HepG2 (cell line): ENCODE data around the gene SMG7. TPM values are rescaled to one million over a fixed set of nuclear protein-coding genes. Genes with fewer than 3 reads are reported as not detected.
A peak's percentile ranks its signal among the peaks of the same experiment; 100 is the strongest.

ENCODE experiments used
- ATAC-seq: fragments of 200-7000 bp; cut with Tn5 transposase; 3 replicates; pipeline ENCODE4 v1.9.1; 2020; ENCODE audit warnings: mild to moderate bottlenecking, moderate library complexity
- BruUV-seq: library from RNA; stranded (reverse); fragments of 400-500 nt; replicated peaks from 2 replicates; lab custom pipeline; 2021; lab: Mats Ljungman, UMichigan
- CTCF ChIA-PET: fragments of 300-600 bp; formaldehyde crosslinking; extraction: SDS; loops from one replicate; lab custom pipeline; 2021; ENCODE audit warnings: low total read pairs, inconsistent platforms, low intra/inter-chr PET ratio; lab: Yijun Ruan, JAX
- POLR2A ChIA-PET: fragments of 350-600 bp; sonication (Branson Sonifier 250); formaldehyde crosslinking; loops from one replicate; lab custom pipeline; 2020; ENCODE audit warnings: antibody characterized with exemption, inconsistent platforms; lab: Yijun Ruan, JAX
- DNase-seq: peaks from one replicate; pipeline ENCODE4 v3.0.0-alpha.2; 2015; ENCODE audit warnings: low spot score
- FAIRE-seq: peaks from 3 replicates; lab custom pipeline; 2011; peaks lifted over from hg19 to GRCh38; lab: Jason Lieb, UNC
- H2AFZ ChIP-seq: one replicate; pipeline ENCODE4 v1.6.1; 2011; ENCODE audit warnings: low read length, inconsistent platforms
- H3K27ac ChIP-seq: fragments of 300-600 bp; 3 replicates; pipeline ENCODE4 v1.8.0; 2011; ENCODE audit warnings: mixed run types, mild to moderate bottlenecking, mixed read lengths, low read length, inconsistent platforms; ENCODE audit not compliant: insufficient read depth; ENCODE audit errors: extremely low read length
- H3K27me3 ChIP-seq, 2 experiments: fragments of 200-600 bp in 1 of 2; 2 replicates in 1 of 2; 3 replicates in 1 of 2; pipeline versions ENCODE4 v1.6.0 to v1.8.0; 2011; ENCODE audit warnings: low read length in 2 of 2, mild to moderate bottlenecking in 2 of 2, moderate library complexity in 2 of 2, inconsistent platforms in 1 of 2; ENCODE audit not compliant: insufficient read depth in 2 of 2, control insufficient read depth in 1 of 2
- H3K36me3 ChIP-seq, 2 experiments: fragments of 200-600 bp in 1 of 2; replicated peaks in 1 of 2; 2 replicates in 1 of 2; 3 replicates in 1 of 2; pipeline versions ENCODE4 v1.5.1 to v1.8.0; 2011; ENCODE audit warnings: low read length in 2 of 2, inconsistent platforms in 1 of 2; ENCODE audit not compliant: insufficient read depth in 2 of 2, control insufficient read depth in 1 of 2
- H3K4me1 ChIP-seq: 2 replicates; pipeline ENCODE4 v1.5.1; 2012; ENCODE audit warnings: low read length, inconsistent platforms; ENCODE audit not compliant: insufficient read depth
- H3K4me2 ChIP-seq: 2 replicates; pipeline ENCODE4 v1.6.0; 2011; ENCODE audit warnings: low read depth, low read length, inconsistent platforms
- H3K4me3 ChIP-seq, 3 experiments: fragments of 200-600 bp in 1 of 3; sonication (generic), shearing (Covaris generic) in 1 of 3; replicated peaks in 1 of 3; 2 replicates each; pipeline ENCODE4 v1.5.1; 2011 to 2016; ENCODE audit warnings: low read length in 3 of 3, inconsistent platforms in 2 of 3, low read depth in 2 of 3, mild to moderate bottlenecking in 2 of 3, control low read depth in 1 of 3, mixed read lengths in 1 of 3; ENCODE audit not compliant: insufficient read depth in 1 of 3
- H3K79me2 ChIP-seq: one replicate; pipeline ENCODE4 v1.6.1; 2011; ENCODE audit warnings: low read length, inconsistent platforms; ENCODE audit not compliant: insufficient read depth
- H3K9ac ChIP-seq: 2 replicates; pipeline ENCODE4 v1.6.0; 2011; ENCODE audit warnings: mild to moderate bottlenecking, low read depth, low read length, inconsistent platforms; ENCODE audit not compliant: insufficient read depth
- H3K9me3 ChIP-seq: 2 replicates; pipeline ENCODE4 v1.5.1; 2012; ENCODE audit warnings: mild to moderate bottlenecking, low read length
- H4K20me1 ChIP-seq: 2 replicates; pipeline ENCODE4 v1.6.0; 2011; ENCODE audit warnings: inconsistent platforms, mild to moderate bottlenecking, low read length, moderate library complexity; ENCODE audit not compliant: insufficient read depth
- AGO1 ChIP-seq: fragments of 200-400 bp; formaldehyde crosslinking; IDR thresholded peaks from 2 replicates; pipeline ENCODE4 v1.6.1; 2017; ENCODE audit warnings: mild to moderate bottlenecking, low read depth, low read length, moderate library complexity; ENCODE audit not compliant: poor library complexity, severe bottlenecking
- EHMT2 ChIP-seq: fragments of 200-600 bp; sonication (generic); IDR thresholded peaks from 2 replicates; pipeline ENCODE4 v1.7.0; 2017; ENCODE audit warnings: antibody characterized with exemption, low read depth, low read length, borderline replicate concordance
- ELF3 ChIP-seq: IDR thresholded peaks from 2 replicates; pipeline ENCODE4 v1.6.1; 2016; ENCODE audit warnings: missing genetic modification reagents, missing compliant biosample characterization
- ETV5 ChIP-seq: IDR thresholded peaks from 2 replicates; pipeline ENCODE4 v1.6.1; 2018; ENCODE audit warnings: missing biosample characterization, missing genetic modification reagents, inconsistent platforms, borderline replicate concordance
- MLLT10 ChIP-seq: sonication (generic); formaldehyde crosslinking; IDR thresholded peaks from 2 replicates; pipeline ENCODE4 v1.4.0; 2020; ENCODE audit warnings: missing genetic modification reagents
- SOX5 ChIP-seq: IDR thresholded peaks from 2 replicates; pipeline ENCODE4 v1.6.1; 2016; ENCODE audit warnings: borderline replicate concordance
- SP4 ChIP-seq: sonication (generic); formaldehyde crosslinking; IDR thresholded peaks from 2 replicates; pipeline ENCODE4 v1.8.1; 2023; ENCODE audit warnings: mild to moderate bottlenecking, missing genetic modification reagents
- ZFX ChIP-seq: sonication (generic); formaldehyde crosslinking; IDR thresholded peaks from 2 replicates; pipeline ENCODE4 v1.4.0; 2020; ENCODE audit warnings: mild to moderate bottlenecking, low read depth, missing genetic modification reagents, moderate library complexity
- ZFY ChIP-seq: sonication (generic); formaldehyde crosslinking; IDR thresholded peaks from 2 replicates; pipeline ENCODE4 v1.4.0; 2020; ENCODE audit warnings: missing genetic modification reagents
- ZNF136 ChIP-seq: sonication (generic); formaldehyde crosslinking; IDR thresholded peaks from 2 replicates; pipeline ENCODE4 v1.8.1; 2022; ENCODE audit warnings: low read depth, mild to moderate bottlenecking, moderate library complexity, missing genetic modification reagents
- ZNF205 ChIP-seq: IDR thresholded peaks from 2 replicates; pipeline ENCODE4 v1.6.1; 2018; ENCODE audit warnings: missing biosample characterization, missing genetic modification reagents
- ZNF431 ChIP-seq: sonication (generic); formaldehyde crosslinking; IDR thresholded peaks from 2 replicates; pipeline ENCODE4 v1.9.0; 2022; ENCODE audit warnings: missing genetic modification reagents, low read depth, mild to moderate bottlenecking, borderline replicate concordance
- ZNF746 ChIP-seq: sonication (generic); formaldehyde crosslinking; IDR thresholded peaks from 2 replicates; pipeline ENCODE4 v1.8.0; 2022; ENCODE audit warnings: mild to moderate bottlenecking, missing genetic modification reagents
- ZSCAN31 ChIP-seq: sonication (generic); formaldehyde crosslinking; IDR thresholded peaks from 2 replicates; pipeline ENCODE4 v1.5.0; 2020; ENCODE audit warnings: low read depth, mild to moderate bottlenecking, missing genetic modification reagents
- WGBS: methylation state at CpG from one replicate; pipeline ENCODE4 v1.1.6; 2017; ENCODE audit warnings: low lambda C conversion rate; 5-methylcytosine and 5-hydroxymethylcytosine counted together
- in situ Hi-C: cut with HindIII; loops from 2 replicates; pipeline ENCODE4 v1.10.0; 2017; ENCODE audit warnings: low pct_unique_long_range_greater_than_20kb; ENCODE audit not compliant: extremely low pct_ligation_motif_present
- intact Hi-C: fragments of 100-400 bp; cut with micrococcal nuclease; formaldehyde crosslinking; loops from one replicate; pipeline ENCODE4 v1.10.0; 2022; ENCODE audit not compliant: unreplicated experiment
- polyA plus RNA-seq, 8 experiments: library from polyadenylated mRNA; depleted of rRNA in 3 of 8; stranded (reverse) in 7 of 8; unstranded in 1 of 8; fragments of >200 nt; fragmentation: Illumina TruSeq in 4 of 8; extraction: Trizol in 4 of 8; gene quantifications; 2 replicates each; pipeline versions ENCODE4 v1.2.1 to v1.2.3, GENCODE V29; 2011 to 2016; ENCODE audit warnings: low read depth in 4 of 8, missing spikeins in 1 of 8, mixed read lengths in 1 of 8; ENCODE audit not compliant: insufficient read depth in 1 of 8
- total RNA-seq, 5 experiments: library from RNA; depleted of rRNA; stranded (reverse); fragments of >200 nt; fragmentation: Illumina TruSeq; extraction: Trizol; gene quantifications; 2 replicates each; pipeline ENCODE4 v1.2.3, GENCODE V29; 2016; ENCODE audit warnings: low read depth in 1 of 5
- TF ChIP-seq, protein P1 (sequence below): sonication (generic); formaldehyde crosslinking; IDR thresholded peaks from 2 replicates; pipeline ENCODE4 v1.8.1; 2023; ENCODE audit warnings: mild to moderate bottlenecking, inconsistent platforms, moderate library complexity, missing genetic modification reagents, borderline replicate concordance
- TF ChIP-seq, protein P2 (sequence below): sonication (generic); formaldehyde crosslinking; IDR thresholded peaks from 2 replicates; pipeline ENCODE4 v1.4.0; 2020; ENCODE audit warnings: missing genetic modification reagents
- TF ChIP-seq, protein P3 (sequence below): sonication (generic); formaldehyde crosslinking; IDR thresholded peaks from 2 replicates; pipeline ENCODE4 v1.4.0; 2020; ENCODE audit warnings: low read depth, missing genetic modification reagents

Gene SMG7
- total and polyA plus RNA-seq, 2 of the 13 experiments (the other 11 are each of a cell fraction or from before 2014, with no cell fraction given), result 14.9 to 27.9 TPM

DNA sequence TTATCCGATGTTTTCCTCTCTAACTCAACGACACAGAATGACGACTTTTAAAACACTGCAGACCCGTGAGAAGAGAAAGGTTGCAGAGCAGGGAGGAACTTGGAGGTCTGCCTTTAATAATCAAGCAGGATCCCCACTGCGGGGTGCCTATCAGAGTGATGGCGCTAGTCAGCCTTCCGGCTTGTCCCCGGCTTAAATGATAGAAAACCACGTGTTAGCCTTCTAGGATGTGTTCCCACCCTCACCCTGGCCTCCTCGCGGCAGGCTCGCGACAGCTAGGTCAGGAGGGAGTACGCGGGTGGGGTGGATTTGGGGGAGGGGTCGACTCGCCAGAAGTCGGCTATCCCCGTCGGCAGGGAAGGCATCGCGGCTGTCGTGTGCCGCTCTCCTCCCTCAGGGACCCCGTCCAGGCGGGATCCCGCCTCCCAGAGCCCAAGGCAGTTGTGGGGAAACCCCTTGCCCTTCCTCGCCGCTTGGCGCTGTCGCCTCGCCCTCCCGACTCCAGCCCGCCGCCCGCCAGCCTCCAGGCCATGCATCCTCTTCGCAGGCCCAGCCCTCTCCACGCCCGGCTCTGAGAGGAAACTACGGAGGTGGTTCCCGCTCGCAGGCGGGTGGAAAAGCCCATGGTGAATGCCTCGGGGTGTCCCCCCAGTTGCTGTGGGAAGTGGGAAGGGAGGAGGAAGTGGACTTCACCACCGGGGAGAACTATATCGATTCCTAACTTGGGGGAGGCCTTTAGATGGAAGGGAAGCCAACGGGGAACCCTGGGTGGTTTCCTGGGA lies 1.1 kb upstream of the SMG7 start:
- in situ Hi-C loops, result loop anchor here (5.0 kb wide), 1 partner anchor 151 kb away; no protein-coding TSS in a partner anchor
- no peak for FAIRE-seq
- Histone ChIP-seq H3K27ac (peak overlapping the region; percentile 100), H3K4me2 (peak overlapping the region; percentile 87), H3K9me3 (no peaks in the 10 kb centered on the region), H3K36me3 (no peaks in the 10 kb centered on the region), H3K4me1 (peaks cover 54% of the 10 kb centered on the region), H2AFZ (peak overlapping the region; percentile 68), H3K9ac (peak overlapping the region; percentile 100), H3K27me3 (no peaks in the 10 kb centered on the region; a peak in 1 of 5 replicates), H3K79me2 (peaks cover 36% of the 10 kb centered on the region), H3K4me3 (peak overlapping the region; percentile 80 to 99 (median 87)), H4K20me1 (0 out of 2 replicates have a peak, but pooled peaks cover 4% of the 10 kb centered on the region)
- WGBS, result under 1% methylated on average over 33 of the region's 47 CpGs
- peak; percentile 58 for DNase-seq
- CTCF ChIA-PET, result interaction anchor here (0.7 to 1.5 kb wide), 2 partner anchors 72 to 152 kb away, joined by 3 to 11 read pairs; no protein-coding TSS in a partner anchor
- POLR2A ChIA-PET, result interaction anchor here (0.6 kb wide), 1 partner anchor 164 kb away, joined by 5 read pairs; no protein-coding TSS in a partner anchor
- intact Hi-C loops, result loop anchor here (1.0 to 5.0 kb wide), 4 partner anchors 72 to 580 kb away; partner anchors contain the start of genes ARPC5 and TSEN15
- ATAC-seq, result peak; percentile 46
- no TSS peak for BruUV-seq
- no peak for TF ChIP-seq SOX5
- TF ChIP-seq ZNF136 (CRISPR knock-in tag), result no peak
- TF ChIP-seq ZSCAN31 (CRISPR knock-in tag), result no peak
- TF ChIP-seq ZNF205 (CRISPR knock-in tag), result peak; percentile 91
- TF ChIP-seq ZFY (CRISPR knock-in tag), result peak; percentile 69; the same call in 1 of the 2 replicates
- TF ChIP-seq, protein P1, sequence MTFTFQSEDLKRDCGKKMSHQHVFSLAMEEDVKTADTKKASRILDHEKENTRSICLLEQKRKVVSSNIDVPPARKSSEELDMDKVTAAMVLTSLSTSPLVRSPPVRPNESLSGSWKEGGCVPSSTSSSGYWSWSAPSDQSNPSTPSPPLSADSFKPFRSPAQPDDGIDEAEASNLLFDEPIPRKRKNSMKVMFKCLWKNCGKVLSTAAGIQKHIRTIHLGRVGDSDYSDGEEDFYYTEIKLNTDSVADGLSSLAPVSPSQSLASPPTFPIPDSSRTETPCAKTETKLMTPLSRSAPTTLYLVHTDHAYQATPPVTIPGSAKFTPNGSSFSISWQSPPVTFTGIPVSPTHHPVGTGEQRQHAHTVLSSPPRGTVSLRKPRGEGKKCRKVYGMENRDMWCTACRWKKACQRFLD (CRISPR knock-in tag), result peak; percentile 51; the same call in 1 of the 2 replicates
- TF ChIP-seq, protein P2, sequence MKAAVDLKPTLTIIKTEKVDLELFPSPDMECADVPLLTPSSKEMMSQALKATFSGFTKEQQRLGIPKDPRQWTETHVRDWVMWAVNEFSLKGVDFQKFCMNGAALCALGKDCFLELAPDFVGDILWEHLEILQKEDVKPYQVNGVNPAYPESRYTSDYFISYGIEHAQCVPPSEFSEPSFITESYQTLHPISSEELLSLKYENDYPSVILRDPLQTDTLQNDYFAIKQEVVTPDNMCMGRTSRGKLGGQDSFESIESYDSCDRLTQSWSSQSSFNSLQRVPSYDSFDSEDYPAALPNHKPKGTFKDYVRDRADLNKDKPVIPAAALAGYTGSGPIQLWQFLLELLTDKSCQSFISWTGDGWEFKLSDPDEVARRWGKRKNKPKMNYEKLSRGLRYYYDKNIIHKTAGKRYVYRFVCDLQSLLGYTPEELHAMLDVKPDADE (CRISPR knock-in tag), result no peak
- no peak; the same call in 1 of the 2 replicates for TF ChIP-seq SP4 (CRISPR knock-in tag)
- TF ChIP-seq ZFX (CRISPR knock-in tag), result peak; percentile 92
- no peak for TF ChIP-seq EHMT2
- TF ChIP-seq, protein P3, sequence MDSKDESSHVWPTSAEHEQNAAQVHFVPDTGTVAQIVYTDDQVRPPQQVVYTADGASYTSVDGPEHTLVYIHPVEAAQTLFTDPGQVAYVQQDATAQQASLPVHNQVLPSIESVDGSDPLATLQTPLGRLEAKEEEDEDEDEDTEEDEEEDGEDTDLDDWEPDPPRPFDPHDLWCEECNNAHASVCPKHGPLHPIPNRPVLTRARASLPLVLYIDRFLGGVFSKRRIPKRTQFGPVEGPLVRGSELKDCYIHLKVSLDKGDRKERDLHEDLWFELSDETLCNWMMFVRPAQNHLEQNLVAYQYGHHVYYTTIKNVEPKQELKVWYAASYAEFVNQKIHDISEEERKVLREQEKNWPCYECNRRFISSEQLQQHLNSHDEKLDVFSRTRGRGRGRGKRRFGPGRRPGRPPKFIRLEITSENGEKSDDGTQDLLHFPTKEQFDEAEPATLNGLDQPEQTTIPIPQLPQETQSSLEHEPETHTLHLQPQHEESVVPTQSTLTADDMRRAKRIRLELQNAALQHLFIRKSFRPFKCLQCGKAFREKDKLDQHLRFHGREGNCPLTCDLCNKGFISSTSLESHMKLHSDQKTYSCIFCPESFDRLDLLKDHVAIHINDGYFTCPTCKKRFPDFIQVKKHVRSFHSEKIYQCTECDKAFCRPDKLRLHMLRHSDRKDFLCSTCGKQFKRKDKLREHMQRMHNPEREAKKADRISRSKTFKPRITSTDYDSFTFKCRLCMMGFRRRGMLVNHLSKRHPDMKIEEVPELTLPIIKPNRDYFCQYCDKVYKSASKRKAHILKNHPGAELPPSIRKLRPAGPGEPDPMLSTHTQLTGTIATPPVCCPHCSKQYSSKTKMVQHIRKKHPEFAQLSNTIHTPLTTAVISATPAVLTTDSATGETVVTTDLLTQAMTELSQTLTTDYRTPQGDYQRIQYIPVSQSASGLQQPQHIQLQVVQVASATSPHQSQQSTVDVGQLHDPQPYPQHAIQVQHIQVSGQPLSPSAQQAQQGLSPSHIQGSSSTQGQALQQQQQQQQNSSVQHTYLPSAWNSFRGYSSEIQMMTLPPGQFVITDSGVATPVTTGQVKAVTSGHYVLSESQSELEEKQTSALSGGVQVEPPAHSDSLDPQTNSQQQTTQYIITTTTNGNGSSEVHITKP (CRISPR knock-in tag), result peak; percentile 19; the same call in 1 of the 2 replicates
- TF ChIP-seq ETV5, result peak; percentile 43
- TF ChIP-seq ZNF431 (CRISPR knock-in tag), result no peak
- peak; percentile 34 for TF ChIP-seq AGO1
- peak; percentile 81 for TF ChIP-seq ZNF746
- no peak for TF ChIP-seq MLLT10
- peak; percentile 18 for TF ChIP-seq ELF3
